ENCODE measurements around the gene NARF. TPM values are rescaled to one million over a fixed set of nuclear protein-coding genes. Genes with fewer than 3 reads are reported as not detected.

NARF gene
- total and polyA plus RNA-seq, 2 experiments from 2014 or later = 66.1 to 67.1 TPM

- H3F3A ChIP-seq (replicated peaks; ENCODE audit: low read depth) = 0 out of 2 replicates have a peak, but pooled peaks cover 6% of the 10 kb centered on the region
- no peaks in the 10 kb centered on the region for H3K36me3 ChIP-seq (ENCODE audit: insufficient read depth)
- H4K20me1 ChIP-seq (replicated peaks; ENCODE audit: insufficient read depth) = no peaks in the 10 kb centered on the region
- H3K9me2 ChIP-seq (ENCODE audit: insufficient read depth) = no peaks in the 10 kb centered on the region
- no peak overlapping the region for H3K4me3 ChIP-seq
- peaks cover 5% of the 10 kb centered on the region for H3K27me3 ChIP-seq (ENCODE audit: insufficient read depth)
- Mint-ChIP-seq H3K27me3 (ENCODE audit: insufficient read depth, low read depth, poor library complexity) (peaks cover 17% of the 10 kb centered on the region), H3K27ac (no peak overlapping the region), H3K9me3 (no peaks in the 10 kb centered on the region), H3K36me3 (ENCODE audit: low read depth) (no peaks in the 10 kb centered on the region), H3K4me3 (no peak overlapping the region), H3K4me1 (no peaks in the 10 kb centered on the region)
- no peak overlapping the region for H3K4me2 ChIP-seq
- peak overlapping the region; percentile 66 for H2AFZ ChIP-seq
- DNase-seq (ENCODE audit: low spot score) = no peak
- no peak overlapping the region for H3K27ac ChIP-seq (ENCODE audit: low read depth)
- H3K4me1 ChIP-seq (ENCODE audit: insufficient read depth) = no peaks in the 10 kb centered on the region
- no peaks in the 10 kb centered on the region for H3K79me2 ChIP-seq (replicated peaks; ENCODE audit: insufficient read depth)
- peak; percentile 22; the same call in 1 of the 3 replicates for ATAC-seq
- TF ChIP-seq STAT1 (IDR thresholded peaks at IDR 0.05; ENCODE audit: unreplicated experiment) (no peak), ZNF331 (CRISPR knock-in tag; IDR thresholded peaks at IDR 0.05; ENCODE audit: low read depth) (no peak), EZH2 (IDR thresholded peaks at IDR 0.05; ENCODE audit: low read depth, unreplicated experiment) (no peak), CTCF (conservative IDR thresholded peaks at IDR 0.05; ENCODE audit: low read depth in 2 of 2) (no peak; a peak in 1 of 4 replicates), REST (IDR thresholded peaks at IDR 0.05; ENCODE audit: unreplicated experiment) (no peak), EZH2phosphoT487 (IDR thresholded peaks at IDR 0.05; ENCODE audit: unreplicated experiment) (no peak), ZNF462 (CRISPR knock-in tag; IDR thresholded peaks at IDR 0.05) (no peak), POLR2AphosphoS5 (IDR thresholded peaks at IDR 0.05; ENCODE audit: low read depth) (no peak), ETS1 (IDR thresholded peaks at IDR 0.05) (no peak), CREB1 (CRISPR knock-in tag; IDR thresholded peaks at IDR 0.05; ENCODE audit: low read depth) (no peak), NANOG (IDR thresholded peaks at IDR 0.05; ENCODE audit: borderline replicate concordance) (no peak), ZNF114 (CRISPR knock-in tag; IDR thresholded peaks at IDR 0.05) (no peak), JUNB (IDR thresholded peaks at IDR 0.05; ENCODE audit: unreplicated experiment) (no peak)
Measured at GRCh38 chr17:82503728-82504308, 45.3 kb downstream of the NARF start.
